ENCODE results near the gene USP10.

USP10 gene

DNA sequence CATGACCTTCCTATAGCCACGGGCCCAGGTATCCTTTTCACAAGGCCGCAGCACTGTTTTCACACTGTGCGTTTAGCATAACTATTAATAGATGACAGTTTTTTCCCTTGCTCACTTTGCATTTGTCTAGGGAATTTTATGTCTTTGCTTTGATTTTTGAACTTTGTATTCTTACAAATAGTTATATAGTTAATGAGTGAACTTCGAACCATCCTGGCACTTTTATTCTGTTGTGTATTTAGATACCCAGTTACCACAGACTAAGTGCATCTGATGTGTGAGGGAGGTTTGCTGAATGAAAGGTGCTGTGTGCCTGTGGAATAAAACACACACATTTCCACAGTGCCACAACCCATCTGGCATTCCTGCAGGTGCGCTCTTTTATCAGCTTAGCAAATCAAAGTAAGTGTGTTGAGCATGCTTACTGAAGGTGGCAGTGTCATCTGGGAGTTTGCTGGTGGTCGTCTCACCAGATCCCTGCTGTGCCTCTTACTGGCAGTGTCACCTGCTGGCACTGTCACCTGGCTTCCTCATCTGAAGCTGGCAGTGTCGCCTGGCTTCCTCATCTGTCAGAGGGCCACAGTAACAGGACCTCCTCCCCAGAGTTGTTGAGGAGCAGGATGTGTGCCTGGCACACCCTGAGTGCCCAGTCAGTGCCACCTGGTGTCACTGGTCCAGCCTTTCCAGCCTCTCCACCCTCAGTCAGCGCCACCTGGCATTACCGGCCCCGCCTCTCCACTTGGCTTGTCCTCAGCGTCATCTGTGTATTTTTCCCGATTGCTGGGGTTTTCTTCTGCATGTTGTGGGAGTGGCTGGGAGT is 37.6 kb downstream of the USP10 start:
- no peak for DNase-seq (ENCODE audit: insufficient read length, low spot score)
- FAIRE-seq, result no peak
- TF ChIP-seq, protein P1, sequence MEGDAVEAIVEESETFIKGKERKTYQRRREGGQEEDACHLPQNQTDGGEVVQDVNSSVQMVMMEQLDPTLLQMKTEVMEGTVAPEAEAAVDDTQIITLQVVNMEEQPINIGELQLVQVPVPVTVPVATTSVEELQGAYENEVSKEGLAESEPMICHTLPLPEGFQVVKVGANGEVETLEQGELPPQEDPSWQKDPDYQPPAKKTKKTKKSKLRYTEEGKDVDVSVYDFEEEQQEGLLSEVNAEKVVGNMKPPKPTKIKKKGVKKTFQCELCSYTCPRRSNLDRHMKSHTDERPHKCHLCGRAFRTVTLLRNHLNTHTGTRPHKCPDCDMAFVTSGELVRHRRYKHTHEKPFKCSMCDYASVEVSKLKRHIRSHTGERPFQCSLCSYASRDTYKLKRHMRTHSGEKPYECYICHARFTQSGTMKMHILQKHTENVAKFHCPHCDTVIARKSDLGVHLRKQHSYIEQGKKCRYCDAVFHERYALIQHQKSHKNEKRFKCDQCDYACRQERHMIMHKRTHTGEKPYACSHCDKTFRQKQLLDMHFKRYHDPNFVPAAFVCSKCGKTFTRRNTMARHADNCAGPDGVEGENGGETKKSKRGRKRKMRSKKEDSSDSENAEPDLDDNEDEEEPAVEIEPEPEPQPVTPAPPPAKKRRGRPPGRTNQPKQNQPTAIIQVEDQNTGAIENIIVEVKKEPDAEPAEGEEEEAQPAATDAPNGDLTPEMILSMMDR (IDR thresholded peaks at IDR 0.05; ENCODE audit: insufficient read depth, missing control alignments), result no peak

DNA sequence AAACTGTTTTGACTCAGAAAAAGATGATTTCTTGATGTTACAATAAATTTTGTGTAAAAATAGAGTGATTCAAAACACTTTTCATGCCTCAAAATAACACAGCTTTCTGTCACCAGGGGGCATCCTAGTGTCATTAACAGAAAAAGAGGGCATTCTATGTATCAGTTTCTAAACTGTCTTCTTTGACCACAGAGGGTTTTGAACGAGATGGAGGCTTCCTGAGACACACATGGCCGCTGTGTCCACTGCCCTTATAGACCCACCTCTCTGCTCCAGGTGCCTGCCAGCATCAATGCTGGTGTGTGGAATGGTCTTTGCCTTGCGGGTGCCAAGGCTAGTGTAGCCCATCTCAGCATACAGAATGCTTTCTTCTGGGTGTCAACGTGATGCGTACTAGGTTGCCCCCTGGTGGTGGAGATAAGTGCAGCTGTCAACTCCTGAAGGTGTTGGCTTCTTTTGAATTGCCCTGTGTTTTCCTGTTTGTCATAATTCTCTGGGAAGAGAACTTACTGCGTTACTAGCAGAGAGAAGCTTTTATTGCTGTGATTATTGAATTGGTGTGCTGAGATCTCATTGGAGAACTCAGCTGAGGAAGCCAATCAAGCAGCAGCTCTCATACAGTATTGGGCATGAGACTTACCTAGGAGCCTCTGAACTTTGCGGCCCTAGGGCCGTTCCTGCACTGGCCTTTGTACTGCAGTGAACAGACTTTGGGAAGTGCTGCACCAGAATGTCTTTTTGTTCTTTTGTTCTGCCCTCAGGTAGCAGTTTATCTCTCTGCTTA is 38.6 kb downstream of the USP10 start:
- peak; percentile 18 for DNase-seq (ENCODE audit: insufficient read length, low spot score)
- no peak for FAIRE-seq
- TF ChIP-seq, protein P1 (IDR thresholded peaks at IDR 0.05; ENCODE audit: insufficient read depth, missing control alignments), result peak; percentile 79

DNA sequence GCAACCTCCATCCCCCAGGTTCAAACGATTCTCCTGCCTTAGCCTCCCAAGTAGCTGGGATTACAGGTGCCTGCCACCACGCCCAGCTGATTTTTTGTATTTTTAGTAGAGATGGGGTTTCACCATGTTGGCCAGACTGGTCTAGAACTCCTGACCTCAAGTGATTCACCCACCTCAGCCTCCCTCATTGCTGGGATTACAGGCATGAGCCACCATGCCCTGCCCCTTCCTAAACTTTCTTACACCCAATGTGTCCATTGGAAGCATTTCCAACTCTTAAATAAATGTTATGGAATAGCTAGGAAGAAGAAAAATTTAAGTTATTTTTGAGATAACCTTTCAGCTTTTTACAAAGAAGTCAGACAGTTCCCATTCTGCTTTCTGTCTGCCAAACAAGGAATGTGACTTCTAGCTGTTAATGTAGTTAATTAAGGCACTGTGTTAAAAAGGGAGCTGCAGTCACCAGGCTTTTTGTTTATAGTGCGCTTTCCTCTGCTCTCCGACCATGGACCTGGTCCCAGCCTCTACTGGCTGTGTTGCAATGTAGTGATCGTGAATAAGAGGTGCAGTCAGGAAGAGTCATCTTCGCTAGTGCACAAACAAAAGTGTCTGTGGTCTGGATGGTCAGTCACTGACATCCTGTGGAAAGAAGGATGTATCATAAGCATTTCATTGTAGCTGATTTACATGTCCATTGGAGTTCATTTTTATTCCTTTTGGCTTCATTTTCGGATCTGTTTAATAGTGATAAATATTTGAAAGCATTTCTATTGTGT is 39.7 kb downstream of the USP10 start:
- DNase-seq (ENCODE audit: insufficient read length, low spot score) (no peak), FAIRE-seq (no peak)
- TF ChIP-seq, protein P1 (IDR thresholded peaks at IDR 0.05; ENCODE audit: insufficient read depth, missing control alignments), result no peak

DNA sequence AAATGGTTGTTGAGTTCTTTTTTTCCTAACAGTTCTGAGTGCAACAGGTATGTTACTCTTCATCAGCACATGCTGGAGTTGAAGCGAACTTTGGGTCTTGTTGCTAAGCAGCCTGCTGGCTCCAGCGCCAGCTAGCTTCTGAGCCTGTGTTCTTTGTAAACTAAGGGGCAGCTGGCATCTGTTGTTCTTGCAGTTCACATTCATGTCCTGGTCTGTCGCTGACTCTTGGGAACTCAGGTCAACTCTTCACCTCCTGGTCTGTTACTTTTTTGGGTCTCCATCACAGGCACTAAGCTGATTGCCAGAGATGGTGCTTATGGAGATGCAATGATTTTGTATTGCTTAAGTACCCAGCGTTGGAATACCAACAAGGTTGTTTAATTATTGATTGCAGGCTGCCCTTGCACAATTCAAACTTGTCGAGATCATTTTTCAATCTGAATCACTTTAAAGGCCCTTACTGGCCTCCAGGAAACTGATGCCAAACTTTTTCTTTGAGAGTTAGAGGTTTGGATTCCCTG is 40.9 kb downstream of the USP10 start:
- TF ChIP-seq, protein P1 (IDR thresholded peaks at IDR 0.05; ENCODE audit: insufficient read depth, missing control alignments), result no peak
- DNase-seq (ENCODE audit: insufficient read length, low spot score) (no peak), FAIRE-seq (no peak)

DNA sequence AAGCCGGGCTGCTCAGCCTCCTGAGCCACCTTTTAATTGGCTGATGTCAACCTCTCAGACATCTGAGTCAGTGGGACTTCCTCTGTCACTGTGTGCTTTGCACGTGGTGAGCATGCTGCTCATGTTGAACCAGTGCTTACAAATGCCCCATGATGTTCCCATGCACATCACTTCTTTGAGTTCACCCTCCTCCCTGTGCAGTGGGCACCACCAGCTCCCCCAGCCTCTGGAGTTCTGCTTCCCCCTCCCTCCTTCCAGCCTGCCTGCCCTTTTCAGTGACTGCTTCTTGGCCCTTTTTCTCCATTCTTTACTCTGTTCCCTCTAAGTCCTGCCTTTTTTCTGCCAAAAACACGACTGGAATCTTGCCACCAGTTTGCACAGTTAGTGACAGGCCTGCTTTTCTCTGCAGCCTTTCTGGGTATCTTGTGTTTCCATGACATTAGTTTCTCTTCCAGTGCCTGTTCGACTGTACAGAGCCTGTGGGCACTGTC is 41.6 kb downstream of the USP10 start:
- FAIRE-seq, result no peak
- no peak for DNase-seq (ENCODE audit: insufficient read length, low spot score)
- TF ChIP-seq, protein P1 (IDR thresholded peaks at IDR 0.05; ENCODE audit: insufficient read depth, missing control alignments), result no peak

DNA sequence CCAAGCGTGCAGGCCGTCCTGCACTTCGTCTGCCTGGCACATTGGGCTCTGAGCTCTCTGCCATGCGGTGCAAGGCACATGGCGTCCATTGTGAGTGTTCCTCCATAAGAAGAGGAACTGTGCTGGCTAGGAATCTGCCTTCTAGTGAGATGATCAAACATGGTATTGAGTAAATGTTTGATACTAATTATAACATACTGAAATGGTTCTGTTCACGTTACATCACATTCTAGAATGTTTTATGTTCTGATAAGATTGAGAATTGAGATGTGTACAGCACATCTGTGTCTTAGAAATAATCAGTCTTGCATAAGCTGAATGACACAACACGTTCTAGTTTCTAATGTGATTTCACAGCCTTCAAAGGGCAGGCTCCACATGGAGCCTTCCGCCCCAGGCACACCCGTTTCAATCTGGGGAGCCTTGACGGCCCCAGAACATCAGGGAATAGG is 42.9 kb downstream of the USP10 start:
- TF ChIP-seq, protein P1 (IDR thresholded peaks at IDR 0.05; ENCODE audit: insufficient read depth, missing control alignments), result no peak
- FAIRE-seq (no peak), DNase-seq (ENCODE audit: insufficient read length, low spot score) (no peak)

Data from D721Med (cell line).